C4-2B (cell line): ENCODE data around the gene FRMD4A.

ENCODE experiments used
- H3K27ac ChIP-seq: fragments of 450-650 bp; 2 replicates; pipeline ENCODE4 v1.5.1; 2017
- ZFX ChIP-seq: fragments of 450-650 bp; IDR thresholded peaks from 2 replicates; pipeline ENCODE4 v1.6.1; 2017
- TF ChIP-seq, protein P1 (sequence below): fragments of 450-650 bp; conservative IDR thresholded peaks from 2 replicates; pipeline ENCODE4 v1.5.1; 2017; ENCODE audit warnings: mild to moderate bottlenecking

Gene FRMD4A

DNA sequence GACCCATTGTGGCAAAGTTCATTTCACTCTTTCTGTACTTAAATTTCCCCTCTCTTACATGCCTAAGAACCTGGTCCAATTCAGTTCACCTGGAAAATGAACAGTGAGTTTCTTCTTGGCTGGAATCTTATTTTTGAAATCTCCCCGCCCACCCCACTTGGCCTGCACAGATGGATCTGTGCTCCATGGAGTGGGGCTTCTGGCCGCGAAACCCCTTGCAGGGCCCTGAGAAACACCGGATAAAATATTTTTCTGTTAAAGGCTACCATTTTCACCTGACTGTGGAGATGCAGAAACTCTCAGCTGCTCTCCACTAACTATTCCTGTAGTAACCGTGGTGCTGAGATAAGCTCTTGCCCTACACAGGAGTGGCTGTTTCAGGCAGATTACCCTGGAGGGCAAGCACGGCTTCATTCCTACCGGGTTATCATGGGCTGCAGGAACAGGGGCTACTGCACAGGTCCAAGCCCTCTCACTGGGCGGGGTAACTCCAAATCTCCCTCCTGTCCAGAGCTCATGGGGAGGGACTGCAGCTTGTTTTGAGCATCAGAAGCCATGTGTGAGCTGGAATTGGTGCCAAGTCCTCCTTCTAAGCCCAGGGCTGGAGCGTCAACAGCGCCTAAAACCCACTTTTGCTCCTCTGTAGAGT is 625.1 kb downstream of the FRMD4A start:
- no peak overlapping the region for H3K27ac ChIP-seq
- TF ChIP-seq, protein P1, sequence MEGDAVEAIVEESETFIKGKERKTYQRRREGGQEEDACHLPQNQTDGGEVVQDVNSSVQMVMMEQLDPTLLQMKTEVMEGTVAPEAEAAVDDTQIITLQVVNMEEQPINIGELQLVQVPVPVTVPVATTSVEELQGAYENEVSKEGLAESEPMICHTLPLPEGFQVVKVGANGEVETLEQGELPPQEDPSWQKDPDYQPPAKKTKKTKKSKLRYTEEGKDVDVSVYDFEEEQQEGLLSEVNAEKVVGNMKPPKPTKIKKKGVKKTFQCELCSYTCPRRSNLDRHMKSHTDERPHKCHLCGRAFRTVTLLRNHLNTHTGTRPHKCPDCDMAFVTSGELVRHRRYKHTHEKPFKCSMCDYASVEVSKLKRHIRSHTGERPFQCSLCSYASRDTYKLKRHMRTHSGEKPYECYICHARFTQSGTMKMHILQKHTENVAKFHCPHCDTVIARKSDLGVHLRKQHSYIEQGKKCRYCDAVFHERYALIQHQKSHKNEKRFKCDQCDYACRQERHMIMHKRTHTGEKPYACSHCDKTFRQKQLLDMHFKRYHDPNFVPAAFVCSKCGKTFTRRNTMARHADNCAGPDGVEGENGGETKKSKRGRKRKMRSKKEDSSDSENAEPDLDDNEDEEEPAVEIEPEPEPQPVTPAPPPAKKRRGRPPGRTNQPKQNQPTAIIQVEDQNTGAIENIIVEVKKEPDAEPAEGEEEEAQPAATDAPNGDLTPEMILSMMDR: no peak
- no peak for TF ChIP-seq ZFX

DNA sequence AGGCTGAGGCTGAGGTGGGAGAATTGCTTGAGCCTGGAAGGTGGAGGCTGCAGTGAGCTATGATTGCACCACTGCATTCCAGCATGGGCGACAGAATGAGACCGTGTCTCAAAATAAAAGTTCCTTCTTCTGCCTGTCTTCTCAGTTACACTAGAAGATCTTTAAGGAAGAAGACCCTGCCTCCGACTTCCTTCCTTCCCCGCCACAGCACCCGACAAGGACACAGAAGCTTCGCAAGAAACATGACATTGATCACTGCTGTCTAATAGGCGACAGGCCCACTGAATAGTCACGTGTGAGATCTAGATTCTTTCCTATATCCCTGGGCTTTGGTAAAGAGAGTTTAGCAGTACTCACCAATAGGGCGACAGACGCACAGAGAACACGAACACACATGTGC is 625.8 kb downstream of the FRMD4A start:
- TF ChIP-seq, protein P1: no peak
- no peak for TF ChIP-seq ZFX
- no peak overlapping the region for H3K27ac ChIP-seq

DNA sequence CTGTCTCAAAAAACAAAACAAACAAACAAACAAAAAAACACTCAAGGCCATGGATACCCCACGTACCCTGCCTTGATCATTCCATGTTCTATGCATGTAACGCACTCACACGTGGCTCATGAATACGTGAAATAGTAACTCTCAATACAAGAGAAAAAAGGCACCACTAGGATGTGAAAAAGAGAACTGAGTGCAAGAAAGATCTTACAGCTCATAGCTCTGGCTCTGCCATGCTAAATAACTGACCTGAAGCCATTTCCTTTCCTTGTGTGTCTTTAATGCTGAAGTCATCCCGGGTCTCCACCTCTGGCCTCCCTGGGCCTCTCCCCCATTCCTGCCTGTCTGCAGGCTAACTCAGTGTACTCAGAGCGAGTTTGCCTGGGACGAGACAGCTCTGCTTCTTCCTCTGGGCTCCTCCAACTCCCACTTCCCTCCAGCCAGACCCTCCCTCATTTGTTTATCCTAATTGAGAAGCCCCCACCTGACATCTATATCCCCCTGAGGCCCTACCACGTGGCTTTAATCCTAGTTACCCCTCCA is 626.7 kb downstream of the FRMD4A start:
- H3K27ac ChIP-seq: no peak overlapping the region
- TF ChIP-seq, protein P1: no peak
- TF ChIP-seq ZFX: no peak

DNA sequence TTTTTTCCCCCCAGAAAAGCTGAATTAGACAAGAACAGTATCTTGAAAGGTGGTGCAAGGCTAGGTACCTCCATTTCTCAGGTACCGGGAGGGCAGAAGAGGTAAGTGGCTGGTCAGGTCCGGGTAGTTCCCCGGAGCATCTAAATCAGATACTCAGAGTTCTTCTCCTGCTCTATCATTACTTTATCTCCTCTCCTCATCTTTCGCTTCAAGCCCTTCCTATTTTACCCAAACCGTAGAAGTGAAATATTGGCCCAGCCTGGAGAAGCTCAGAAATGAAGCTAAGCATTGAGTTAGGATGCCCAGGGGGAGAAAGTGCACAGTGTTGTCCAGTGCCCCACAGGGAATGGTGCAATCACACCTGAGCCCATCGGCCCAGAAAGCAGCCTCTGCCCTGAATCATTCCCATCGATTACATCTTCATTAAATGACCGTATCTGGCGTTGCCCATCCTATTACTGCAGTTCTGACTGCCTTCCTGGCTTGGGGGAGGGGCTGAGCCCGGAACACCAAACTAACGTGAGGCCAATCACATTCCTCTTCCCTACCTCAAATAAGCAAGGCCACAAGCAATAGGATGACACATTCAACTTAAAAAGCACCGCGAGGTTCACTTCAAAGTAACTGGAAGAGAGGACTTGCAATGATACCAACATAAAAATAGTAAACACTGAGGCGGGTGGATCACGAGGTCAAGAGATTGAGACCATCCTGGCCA is 627.5 kb downstream of the FRMD4A start:
- TF ChIP-seq, protein P1: no peak
- TF ChIP-seq ZFX: no peak

DNA sequence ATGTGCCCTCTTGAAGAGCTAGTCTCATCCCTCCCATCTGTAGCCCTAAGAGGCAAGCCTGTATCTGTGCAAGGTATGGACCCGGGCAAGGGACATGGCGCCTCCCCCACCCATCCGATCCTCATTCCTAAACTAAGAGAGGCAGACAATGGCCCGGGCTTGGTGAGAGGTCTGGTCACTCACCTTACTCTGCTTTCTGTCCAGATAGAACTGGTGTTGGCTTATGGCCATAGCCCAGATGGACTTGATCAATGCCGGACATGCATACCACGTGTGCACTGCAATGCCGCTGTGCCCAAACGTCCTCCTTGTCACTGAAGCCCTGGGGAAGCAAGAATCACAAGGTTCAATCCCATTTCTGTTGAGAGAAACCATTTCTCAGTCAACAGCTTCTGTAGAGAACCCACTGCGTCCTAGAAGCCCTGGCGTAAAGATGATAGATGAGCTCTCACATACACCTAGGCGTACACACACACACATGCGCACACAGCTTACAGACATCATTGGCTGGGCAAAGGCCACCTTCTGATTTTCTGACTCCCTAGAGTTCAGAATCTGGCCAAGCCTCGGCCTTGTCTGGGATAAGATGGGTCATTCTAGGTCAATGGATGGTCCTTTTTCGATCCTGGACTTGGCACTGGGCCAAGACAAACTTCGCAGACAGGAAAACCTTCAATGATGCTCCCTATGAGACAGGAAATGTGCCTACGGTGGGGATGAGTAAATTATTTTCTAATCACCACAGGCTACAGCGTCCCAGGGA is 629.4 kb downstream of the FRMD4A start:
- no peak for TF ChIP-seq ZFX
- TF ChIP-seq, protein P1: no peak
- no peak overlapping the region for H3K27ac ChIP-seq

More for the DNA sequence above, 627.5 kb downstream of the FRMD4A start:
- H3K27ac ChIP-seq: no peak overlapping the region

DNA sequence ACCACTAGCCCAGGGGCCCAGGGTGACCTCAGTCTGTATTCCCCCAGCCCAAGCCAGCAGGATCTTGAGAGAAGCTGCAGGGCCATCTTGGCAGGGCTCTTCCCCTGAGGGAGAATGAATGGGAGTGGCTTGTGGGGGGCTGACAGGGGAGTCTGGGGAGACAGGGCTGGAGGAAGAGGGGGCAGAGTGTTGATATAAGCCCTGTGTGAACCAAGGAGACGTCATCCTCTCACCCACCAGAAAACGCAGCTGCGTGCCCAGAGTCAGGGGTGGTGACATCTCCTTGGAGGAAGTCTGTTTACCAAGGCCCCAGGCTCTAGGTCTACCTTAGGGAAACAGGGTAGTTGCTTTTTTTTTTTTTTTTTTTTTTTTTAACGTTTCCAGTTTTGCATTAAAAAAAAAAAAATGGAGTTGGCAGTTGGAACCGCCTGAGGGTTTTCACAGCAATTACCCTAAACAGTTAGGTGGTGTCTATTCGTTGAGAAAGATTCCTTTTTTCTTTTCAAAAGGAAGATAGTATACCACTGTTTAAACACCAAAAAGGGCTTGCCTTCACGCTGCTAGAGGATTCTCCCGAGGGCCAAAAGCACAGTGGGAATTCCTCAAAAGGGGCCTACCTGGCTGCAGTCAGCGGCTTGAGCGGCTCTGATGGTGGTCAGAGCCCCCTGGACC is 630.1 kb downstream of the FRMD4A start:
- H3K27ac ChIP-seq: no peak overlapping the region
- TF ChIP-seq ZFX: no peak
- TF ChIP-seq, protein P1: no peak
